Neural cell (in vitro differentiated cells): ENCODE data around the gene C10orf62.

ENCODE experiments used
- CTCF ChIP-seq: fragments of 450-650 bp; IDR thresholded peaks from 2 replicates; pipeline ENCODE4 v1.5.1; 2014; ENCODE audit warnings: antibody characterized with exemption, mild to moderate bottlenecking, moderate library complexity; ENCODE audit not compliant: poor library complexity, severe bottlenecking
- EZH2 ChIP-seq: fragments of 200-600, 300-800 bp; shearing (Covaris generic), sonication (generic); IDR thresholded peaks from 2 replicates; pipeline ENCODE4 v1.6.1; 2014; ENCODE audit warnings: antibody characterized with exemption, low read length, borderline replicate concordance, mild to moderate bottlenecking; ENCODE audit not compliant: insufficient read depth, poor library complexity, severe bottlenecking
- MXI1 ChIP-seq: fragments of 450-650 bp; conservative IDR thresholded peaks from 2 replicates; pipeline ENCODE4 v1.6.1; 2014; ENCODE audit warnings: antibody characterized with exemption, mild to moderate bottlenecking; ENCODE audit not compliant: poor library complexity, severe bottlenecking
- POLR2AphosphoS5 ChIP-seq: IDR thresholded peaks from 2 replicates; pipeline ENCODE4 v1.6.1; 2012
- REST ChIP-seq: IDR thresholded peaks from 2 replicates; pipeline ENCODE4 v1.6.1; 2012; ENCODE audit warnings: borderline replicate concordance
- TAF1 ChIP-seq: IDR thresholded peaks from 2 replicates; pipeline ENCODE4 v1.6.1; 2012; ENCODE audit warnings: low read depth

GRCh38 chr10:97551271-97551670, 38.2 kb upstream of the C10orf62 start:
- TF ChIP-seq CTCF (no peak), TAF1 (no peak), REST (no peak), EZH2 (no peak), MXI1 (no peak), POLR2AphosphoS5 (no peak)
